ENCODE measurements around the gene CAPN8. TPM values are rescaled to one million over a fixed set of nuclear protein-coding genes. Genes with fewer than 3 reads are reported as not detected.

Gene CAPN8
- total RNA-seq, 1 experiment from 2014 or later, result 0.54 TPM

GRCh38 chr1:223670458-223671159 is 5.1 kb upstream of the CAPN8 start:
- peaks cover 0 to 3% of the 10 kb centered on the region in 2 experiments; a peak in 1 of 4 replicates for H3K9me3 ChIP-seq (ENCODE audit: control insufficient read depth in 1 of 2, insufficient read depth in 1 of 2, low read depth in 1 of 2, low read length in 2 of 2)
- H3K27me3 ChIP-seq (ENCODE audit: insufficient read depth, low read length), result no peaks in the 10 kb centered on the region
- RAD21 ChIA-PET (ENCODE audit: low non-redundant PET in 1 of 2, low total read pairs in 2 of 2, uncharacterized antibody in 2 of 2, unreplicated experiment in 2 of 2), result interaction anchor here in 1 of 2 experiments (0.5 to 0.9 kb wide), 4 partner anchors 114 to 141 kb away, joined by 3 to 5 read pairs (median 4); no protein-coding TSS in a partner anchor
- TF ChIP-seq, protein P1, sequence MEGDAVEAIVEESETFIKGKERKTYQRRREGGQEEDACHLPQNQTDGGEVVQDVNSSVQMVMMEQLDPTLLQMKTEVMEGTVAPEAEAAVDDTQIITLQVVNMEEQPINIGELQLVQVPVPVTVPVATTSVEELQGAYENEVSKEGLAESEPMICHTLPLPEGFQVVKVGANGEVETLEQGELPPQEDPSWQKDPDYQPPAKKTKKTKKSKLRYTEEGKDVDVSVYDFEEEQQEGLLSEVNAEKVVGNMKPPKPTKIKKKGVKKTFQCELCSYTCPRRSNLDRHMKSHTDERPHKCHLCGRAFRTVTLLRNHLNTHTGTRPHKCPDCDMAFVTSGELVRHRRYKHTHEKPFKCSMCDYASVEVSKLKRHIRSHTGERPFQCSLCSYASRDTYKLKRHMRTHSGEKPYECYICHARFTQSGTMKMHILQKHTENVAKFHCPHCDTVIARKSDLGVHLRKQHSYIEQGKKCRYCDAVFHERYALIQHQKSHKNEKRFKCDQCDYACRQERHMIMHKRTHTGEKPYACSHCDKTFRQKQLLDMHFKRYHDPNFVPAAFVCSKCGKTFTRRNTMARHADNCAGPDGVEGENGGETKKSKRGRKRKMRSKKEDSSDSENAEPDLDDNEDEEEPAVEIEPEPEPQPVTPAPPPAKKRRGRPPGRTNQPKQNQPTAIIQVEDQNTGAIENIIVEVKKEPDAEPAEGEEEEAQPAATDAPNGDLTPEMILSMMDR (IDR thresholded peaks at IDR 0.05 in 2 of 3, conservative IDR thresholded peaks at IDR 0.05 in 1 of 3; ENCODE audit: borderline replicate concordance in 1 of 3, insufficient read depth in 1 of 3, low read depth in 2 of 3, low read length in 2 of 3), result peak; percentile 70 to 85 (median 74)
- TF ChIP-seq TCF7L2 (IDR thresholded peaks at IDR 0.05; ENCODE audit: borderline replicate concordance, extremely low read depth, insufficient read depth, insufficient read length) (no peak), CEBPB (IDR thresholded peaks at IDR 0.05; ENCODE audit: low read depth) (no peak), POLR2A (IDR thresholded peaks at IDR 0.05; ENCODE audit: borderline replicate concordance, extremely low read depth, insufficient read depth, insufficient read length) (no peak), RAD21 (IDR thresholded peaks at IDR 0.05; ENCODE audit: low read depth) (peak; percentile 86)
- no peak overlapping the region for H3K4me3 ChIP-seq (replicated peaks in 1 of 2; ENCODE audit: low read depth in 1 of 2, low read length in 2 of 2)
- POLR2A ChIA-PET, result no interaction called here
- BruUV-seq (replicated peaks), result no TSS peak
- no peaks in the 10 kb centered on the region for H3K36me3 ChIP-seq (ENCODE audit: control insufficient read depth in 1 of 2, insufficient read depth in 2 of 2, low read length in 2 of 2)
- H2AFZ ChIP-seq (ENCODE audit: low read depth, low read length, poor library complexity, severe bottlenecking), result no peak overlapping the region
- intact Hi-C loops (cut with micrococcal nuclease), result no loop called here
- no peaks in the 10 kb centered on the region for H3K79me2 ChIP-seq (ENCODE audit: insufficient read depth, low read length)
- CTCF ChIA-PET, result interaction anchor here (0.6 to 1.4 kb wide), 14 partner anchors 9 to 546 kb away, joined by 3 to 11 read pairs (median 3); no protein-coding TSS in a partner anchor
- peak; percentile 36 for DNase-seq (ENCODE audit: low read depth, low spot score)
- no peak overlapping the region for H3K9ac ChIP-seq (ENCODE audit: low read length)
- H3K27ac ChIP-seq (ENCODE audit: low read depth, low read length), result no peak overlapping the region
- H3K4me1 ChIP-seq (ENCODE audit: control insufficient read depth in 1 of 2, insufficient read depth in 2 of 2, low read length in 2 of 2), result peaks cover 0 to 19% of the 10 kb centered on the region in 2 experiments; a peak in 3 of 4 replicates
- H3K4me2 ChIP-seq (ENCODE audit: low read length), result no peak overlapping the region
- H4K20me1 ChIP-seq (ENCODE audit: insufficient read depth), result no peaks in the 10 kb centered on the region
- no peaks in the 10 kb centered on the region for H3K9me2 ChIP-seq (ENCODE audit: insufficient read depth)
- peak; percentile 90 for ATAC-seq
